ENCODE data around the gene POLR2C.
"Not testable (repeated sequence)": the region's sequence is repeated elsewhere in the genome, so short reads cannot be mapped to it uniquely, and the experiment has no call there.

POLR2C gene

GRCh38 chr16:57435838-57436237 is 26.6 kb upstream of the POLR2C start:
- H3K9me3 ChIP-seq (ENCODE audit: control insufficient read depth, low read length) = no peaks in the 10 kb centered on the region
- TF ChIP-seq CTCF (IDR thresholded peaks at IDR 0.05) = no peak
- H3K4me3 ChIP-seq (ENCODE audit: low read depth, low read length) = no peak overlapping the region
- H3K4me2 ChIP-seq (ENCODE audit: low read length) = no peak overlapping the region
- no peak overlapping the region for H3K9ac ChIP-seq
- no peaks in the 10 kb centered on the region for H3K36me3 ChIP-seq (ENCODE audit: control insufficient read depth, insufficient read depth, low read length)
- no peaks in the 10 kb centered on the region for H3K79me2 ChIP-seq
- no peak overlapping the region for H3K27ac ChIP-seq
- no peak overlapping the region for H2AFZ ChIP-seq
- no peaks in the 10 kb centered on the region for H3K4me1 ChIP-seq
- H3K27me3 ChIP-seq (ENCODE audit: control insufficient read depth, insufficient read depth, low read length) = no peaks in the 10 kb centered on the region

- H3K27ac ChIP-seq; H3K4me3 ChIP-seq (ENCODE audit: low read depth, low read length); H3K4me2 ChIP-seq (ENCODE audit: low read length); H3K4me1 ChIP-seq; H3K27me3 ChIP-seq (ENCODE audit: control insufficient read depth, insufficient read depth, low read length); H3K36me3 ChIP-seq (ENCODE audit: control insufficient read depth, insufficient read depth, low read length); H2AFZ ChIP-seq; H3K9me3 ChIP-seq (ENCODE audit: control insufficient read depth, low read length); H3K9ac ChIP-seq: not testable (repeated sequence)
- H3K79me2 ChIP-seq = peaks cover 15% of the 10 kb centered on the region
Measured at GRCh38 chr16:57439947-57440346, 22.5 kb upstream of the POLR2C start.

GRCh38 chr16:57440551-57440950 is 21.9 kb upstream of the POLR2C start:
- H3K27me3 ChIP-seq (ENCODE audit: control insufficient read depth, insufficient read depth, low read length); H2AFZ ChIP-seq; H3K9me3 ChIP-seq (ENCODE audit: control insufficient read depth, low read length); H3K4me2 ChIP-seq (ENCODE audit: low read length); H3K9ac ChIP-seq; H3K4me3 ChIP-seq (ENCODE audit: low read depth, low read length); H3K4me1 ChIP-seq; H3K36me3 ChIP-seq (ENCODE audit: control insufficient read depth, insufficient read depth, low read length); H3K27ac ChIP-seq: not testable (repeated sequence)
- H3K79me2 ChIP-seq = peaks cover 18% of the 10 kb centered on the region

- Histone ChIP-seq H3K79me2 (peaks cover 37% of the 10 kb centered on the region), H3K4me2 (ENCODE audit: low read length) (no peak overlapping the region), H3K9ac (no peak overlapping the region), H3K27ac (no peak overlapping the region), H3K27me3 (ENCODE audit: control insufficient read depth, insufficient read depth, low read length) (no peaks in the 10 kb centered on the region), H2AFZ (no peak overlapping the region), H3K9me3 (ENCODE audit: control insufficient read depth, low read length) (no peaks in the 10 kb centered on the region), H3K36me3 (ENCODE audit: control insufficient read depth, insufficient read depth, low read length) (no peaks in the 10 kb centered on the region), H3K4me1 (peaks cover 14% of the 10 kb centered on the region), H3K4me3 (ENCODE audit: low read depth, low read length) (no peak overlapping the region)
- TF ChIP-seq CTCF (IDR thresholded peaks at IDR 0.05) = no peak
Measured at GRCh38 chr16:57444711-57445110, 17.8 kb upstream of the POLR2C start.

- peaks cover 14% of the 10 kb centered on the region for H3K4me1 ChIP-seq
- peaks cover 37% of the 10 kb centered on the region for H3K79me2 ChIP-seq
- TF ChIP-seq CTCF (IDR thresholded peaks at IDR 0.05) = no peak
- no peaks in the 10 kb centered on the region for H3K9me3 ChIP-seq (ENCODE audit: control insufficient read depth, low read length)
- no peaks in the 10 kb centered on the region for H3K27me3 ChIP-seq (ENCODE audit: control insufficient read depth, insufficient read depth, low read length)
- no peak overlapping the region for H3K27ac ChIP-seq
- no peak overlapping the region for H3K9ac ChIP-seq
- no peak overlapping the region for H3K4me3 ChIP-seq (ENCODE audit: low read depth, low read length)
- no peaks in the 10 kb centered on the region for H3K36me3 ChIP-seq (ENCODE audit: control insufficient read depth, insufficient read depth, low read length)
- H2AFZ ChIP-seq = no peak overlapping the region
- H3K4me2 ChIP-seq (ENCODE audit: low read length) = no peak overlapping the region
Measured at GRCh38 chr16:57445510-57445909, 17.0 kb upstream of the POLR2C start.

- Histone ChIP-seq H3K4me3 (ENCODE audit: low read depth, low read length) (peak overlapping the region; percentile 86), H3K4me2 (ENCODE audit: low read length) (peak overlapping the region; percentile 73), H3K27ac (peak overlapping the region; percentile 86), H3K36me3 (ENCODE audit: control insufficient read depth, insufficient read depth, low read length) (no peaks in the 10 kb centered on the region), H2AFZ (peak overlapping the region; percentile 89), H3K4me1 (peaks cover 14% of the 10 kb centered on the region), H3K27me3 (ENCODE audit: control insufficient read depth, insufficient read depth, low read length) (no peaks in the 10 kb centered on the region), H3K9ac (peak overlapping the region; percentile 96), H3K9me3 (ENCODE audit: control insufficient read depth, low read length) (no peaks in the 10 kb centered on the region), H3K79me2 (peaks cover 34% of the 10 kb centered on the region)
- TF ChIP-seq CTCF (IDR thresholded peaks at IDR 0.05) = no peak
Measured at GRCh38 chr16:57446531-57447185, 15.8 kb upstream of the POLR2C start.

Data from parathyroid adenoma (tissue), 2 donors.